Nucleus accumbens (tissue), 56 donors: ENCODE measurements around the gene EMC8.
"Not testable (repeated sequence)": the region's sequence is repeated elsewhere in the genome, so short reads cannot be mapped to it uniquely, and the experiment has no call there.

Experiments used
- DNase-seq, 56 donors: peaks; one replicate each; lab custom pipeline; 2025; lab: John Stamatoyannopoulos, UW

The EMC8 gene

DNA sequence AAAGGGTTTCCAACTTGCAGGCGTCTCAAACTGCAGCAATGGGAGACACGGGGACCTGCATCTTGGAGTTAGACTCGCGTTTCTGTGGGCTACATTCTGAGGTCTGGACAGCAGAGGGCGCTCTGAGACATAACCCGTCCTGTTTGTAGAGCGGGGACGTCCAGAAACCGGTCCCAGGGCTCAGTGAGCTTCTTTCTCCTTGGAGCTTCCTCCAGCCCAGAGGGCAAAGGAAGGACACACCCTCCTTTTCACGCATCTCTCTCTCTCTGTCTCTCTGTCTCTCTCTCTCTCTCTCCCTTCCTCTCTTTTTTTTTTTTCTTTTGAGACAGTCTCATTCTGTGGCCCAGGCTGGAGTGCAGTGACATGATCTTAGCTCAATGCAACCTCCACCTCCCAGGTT, 19.9 kb upstream of the EMC8 start:
- peak in 39 of 56 donors; percentile 2 to 79 (median 27) for DNase-seq

DNA sequence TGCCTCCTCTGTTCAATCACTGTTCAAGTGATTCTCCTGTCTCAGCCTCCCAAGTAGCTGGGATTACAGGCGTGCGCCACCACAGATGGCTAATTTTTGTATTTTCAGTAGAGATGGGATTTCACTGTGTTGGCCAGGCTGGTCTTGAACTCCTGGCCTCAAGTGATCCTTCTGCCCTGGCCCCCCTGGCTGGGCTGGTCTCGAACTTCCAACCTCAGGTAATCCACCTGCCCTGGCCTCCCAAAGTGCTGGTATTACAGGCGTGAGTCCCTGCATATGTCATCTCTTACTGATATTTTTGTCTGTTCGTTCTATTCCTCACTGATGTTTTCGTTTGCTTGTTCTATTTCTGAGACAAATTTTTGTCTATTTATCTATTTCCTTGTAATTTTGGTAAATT, 17.9 kb upstream of the EMC8 start:
- not testable (repeated sequence) for DNase-seq

- no peak for DNase-seq
Measured at GRCh38 chr16:85816159-85816558, 16.8 kb upstream of the EMC8 start.

- DNase-seq = no peak
Measured at GRCh38 chr16:85812811-85813700, 13.7 kb upstream of the EMC8 start.

DNA sequence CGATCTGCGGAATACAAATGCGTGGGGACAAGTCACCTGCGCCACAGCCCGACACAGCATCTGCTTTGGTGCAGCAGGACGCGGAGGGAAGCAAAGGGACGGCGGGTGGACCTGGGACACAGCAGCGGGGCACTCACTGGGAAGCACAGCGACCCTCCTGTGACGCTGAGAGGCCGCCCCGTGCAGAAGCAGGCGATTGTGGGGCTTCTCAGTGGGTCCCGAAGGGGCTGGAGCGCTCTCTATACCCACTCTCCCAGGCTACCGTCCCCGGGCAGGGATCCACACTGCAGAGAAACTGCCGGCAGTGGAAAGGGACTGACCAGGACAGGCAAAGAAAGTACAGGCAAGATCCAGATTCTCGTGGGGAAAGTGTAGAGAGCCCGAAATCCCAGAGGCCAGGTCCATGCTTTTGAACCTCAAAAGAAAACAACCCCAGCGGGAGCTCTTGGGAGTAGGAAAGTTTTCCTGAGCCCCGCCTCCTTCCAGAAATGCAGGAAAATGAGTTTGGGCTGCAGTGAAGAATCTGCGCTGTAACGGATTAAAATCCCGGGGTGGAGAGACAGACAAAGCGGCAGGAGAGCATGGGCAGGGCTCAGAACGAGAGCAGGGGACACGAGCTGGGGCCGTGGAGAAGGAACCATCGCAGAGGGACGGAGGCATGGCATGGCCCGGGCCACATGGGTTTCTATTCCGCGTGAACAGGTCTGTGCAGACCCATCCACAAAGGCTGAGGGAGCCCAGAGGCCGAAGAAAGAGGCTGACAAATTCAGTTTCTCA, 12.9 kb upstream of the EMC8 start:
- no peak for DNase-seq

DNA sequence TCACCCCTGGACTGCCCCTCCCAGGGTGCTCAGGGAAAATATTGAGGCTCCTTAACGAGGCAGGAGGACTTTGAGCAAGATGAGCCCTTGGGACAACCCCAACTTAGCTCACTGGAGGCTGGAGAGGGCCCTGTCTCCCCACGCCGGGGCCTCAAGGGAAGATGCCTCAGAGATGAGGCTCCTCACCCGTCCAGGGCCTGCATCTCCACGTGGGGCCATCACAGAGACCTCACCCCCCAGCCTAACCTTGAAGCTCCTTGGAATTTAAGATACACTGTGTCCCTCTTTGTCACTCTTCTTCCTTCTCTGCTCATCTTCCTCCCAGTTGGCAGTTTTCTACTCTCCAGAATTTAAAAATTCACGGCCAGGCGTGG, 11.4 kb upstream of the EMC8 start:
- DNase-seq = no peak

DNA sequence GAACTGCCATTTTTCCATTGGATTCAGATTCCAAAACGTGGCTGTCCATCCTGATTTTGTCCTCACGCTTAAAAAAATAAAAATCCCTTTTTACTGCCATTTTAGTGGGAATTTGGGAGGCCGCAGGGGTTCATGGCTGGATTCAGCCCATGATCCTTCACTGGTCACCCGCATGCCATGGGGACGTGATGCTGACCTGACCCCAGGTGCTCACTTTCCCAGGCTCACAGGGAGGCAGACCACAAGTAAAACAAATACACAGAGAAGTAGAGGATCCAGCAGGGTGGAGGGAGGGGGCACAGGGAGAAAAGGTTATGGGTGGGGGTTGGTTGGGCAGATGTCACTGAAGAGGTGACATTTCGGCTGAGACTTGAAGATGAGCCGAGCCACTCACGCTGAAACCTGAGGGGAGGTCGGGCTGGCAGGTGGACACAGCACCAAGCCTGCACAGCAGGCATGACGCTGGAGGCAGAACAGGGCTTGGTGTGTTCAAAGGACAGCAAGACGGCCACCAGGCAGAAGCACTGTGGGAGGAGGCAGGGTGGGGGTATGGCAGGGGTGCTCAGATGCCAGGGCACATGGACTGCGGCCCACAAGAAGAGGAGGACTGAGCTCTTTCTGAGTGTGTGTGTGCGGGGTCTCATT, 10.9 kb upstream of the EMC8 start:
- no peak for DNase-seq

- no peak for DNase-seq
Measured at GRCh38 chr16:85809645-85810044, 10.3 kb upstream of the EMC8 start.

GRCh38 chr16:85808926-85809325, 9.6 kb upstream of the EMC8 start:
- DNase-seq = no peak

DNA sequence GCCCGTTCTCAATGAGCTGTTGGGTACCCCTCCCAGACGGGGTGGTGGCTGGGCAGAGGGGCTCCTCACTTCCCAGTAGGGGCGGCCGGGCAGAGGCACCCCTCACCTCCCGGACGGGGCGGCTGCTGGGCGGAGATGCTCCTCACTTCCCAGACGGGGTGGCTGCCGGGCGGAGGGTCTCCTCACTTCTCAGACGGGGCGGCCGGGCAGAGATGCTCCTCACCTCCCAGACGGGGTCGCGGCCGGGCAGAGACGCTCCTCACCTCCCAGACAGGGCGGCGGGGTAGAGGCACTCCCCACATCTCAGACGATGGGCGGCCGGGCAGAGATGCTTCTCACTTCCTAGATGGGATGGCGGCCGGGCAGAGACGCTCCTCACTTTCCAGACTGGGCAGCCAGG, 8.8 kb upstream of the EMC8 start:
- DNase-seq = not testable (repeated sequence)

DNA sequence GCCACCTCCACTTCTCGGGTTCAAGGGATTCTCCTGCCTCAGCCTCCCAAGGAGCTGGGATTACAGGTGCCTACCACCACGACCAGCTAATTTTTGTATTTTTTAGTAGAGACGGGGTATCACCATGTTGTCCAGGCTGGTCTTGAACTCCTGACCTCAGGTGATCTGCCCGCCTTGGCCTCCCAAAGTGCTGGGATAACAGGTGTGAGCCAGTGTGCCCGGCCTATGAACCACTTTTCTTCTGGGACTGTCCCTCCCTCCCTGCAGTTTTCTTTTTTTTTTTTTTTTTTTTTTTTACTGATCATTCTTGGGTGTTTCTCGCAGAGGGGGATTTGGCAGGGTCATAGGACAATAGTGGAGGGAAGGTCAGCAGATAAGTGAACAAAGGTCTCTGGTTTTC, 8.0 kb upstream of the EMC8 start:
- not testable (repeated sequence) for DNase-seq

DNA sequence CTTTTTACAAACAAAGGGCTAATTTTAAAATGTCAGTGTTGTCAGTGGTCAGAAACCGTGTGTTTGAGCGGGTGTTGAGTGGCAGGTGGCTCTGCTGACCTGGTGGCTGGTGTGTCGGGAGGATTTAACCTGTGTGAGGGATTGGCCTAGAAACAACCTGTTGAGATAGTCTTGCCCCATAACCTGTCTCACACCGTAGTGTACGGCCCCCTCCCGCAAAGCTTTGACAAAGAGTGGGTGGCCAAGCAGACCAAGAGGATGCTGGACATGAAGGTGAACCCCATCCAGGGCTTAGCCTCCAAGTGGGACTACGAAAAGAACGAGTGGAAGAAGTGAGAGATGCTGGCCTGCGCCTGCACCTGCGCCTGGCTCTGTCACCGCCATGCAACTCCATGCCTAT, 7.2 kb upstream of the EMC8 start:
- no peak for DNase-seq

- no peak for DNase-seq
Measured at GRCh38 chr16:85805442-85806045, 6.2 kb upstream of the EMC8 start.

DNA sequence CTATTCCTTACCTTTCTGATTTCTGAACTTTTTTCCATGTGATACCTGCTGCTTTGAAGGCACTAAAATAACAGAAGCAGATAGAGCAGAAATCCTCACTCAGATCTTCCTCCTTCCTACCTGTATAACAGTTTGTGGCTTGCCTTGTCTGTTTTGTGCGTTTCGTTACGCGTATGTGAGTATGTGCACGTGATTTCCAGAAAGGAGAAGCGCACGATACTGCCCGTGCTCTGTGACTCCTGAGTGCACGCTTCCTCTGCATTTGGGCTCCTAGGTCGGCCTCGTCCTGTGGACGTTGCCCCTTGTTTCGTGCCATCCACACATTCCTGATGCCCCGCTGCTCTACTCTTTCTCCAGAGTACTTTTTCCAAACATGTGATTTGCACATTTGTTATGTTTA, 4.2 kb upstream of the EMC8 start:
- no peak for DNase-seq

DNA sequence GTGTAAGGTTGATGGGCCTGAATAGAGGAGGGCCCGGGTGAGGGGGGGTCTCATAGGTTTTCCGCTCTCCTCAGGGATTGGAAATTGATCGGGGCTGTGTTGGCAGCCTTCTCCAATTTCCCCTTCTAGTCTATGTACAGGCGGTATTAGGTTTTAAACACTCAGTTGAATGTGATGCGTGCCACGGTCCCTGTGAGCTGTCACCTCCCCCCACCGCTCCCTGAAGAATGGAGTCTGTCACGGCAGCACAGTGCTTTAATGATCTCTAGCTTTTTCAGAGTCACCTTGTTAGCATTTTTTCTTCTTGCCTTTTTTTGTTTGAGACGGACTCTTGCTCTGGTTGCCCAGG, 951 bp upstream of the EMC8 start:
- DNase-seq = peak in 2 of 56 donors; percentile 24 to 29

- peak in 10 of 56 donors; percentile 13 to 51 (median 36) for DNase-seq
Measured at GRCh38 chr16:85798901-85799496, 345 bp downstream of the EMC8 start.

GRCh38 chr16:85798283-85798776, 1.0 kb downstream of the EMC8 start:
- DNase-seq = no peak

DNA sequence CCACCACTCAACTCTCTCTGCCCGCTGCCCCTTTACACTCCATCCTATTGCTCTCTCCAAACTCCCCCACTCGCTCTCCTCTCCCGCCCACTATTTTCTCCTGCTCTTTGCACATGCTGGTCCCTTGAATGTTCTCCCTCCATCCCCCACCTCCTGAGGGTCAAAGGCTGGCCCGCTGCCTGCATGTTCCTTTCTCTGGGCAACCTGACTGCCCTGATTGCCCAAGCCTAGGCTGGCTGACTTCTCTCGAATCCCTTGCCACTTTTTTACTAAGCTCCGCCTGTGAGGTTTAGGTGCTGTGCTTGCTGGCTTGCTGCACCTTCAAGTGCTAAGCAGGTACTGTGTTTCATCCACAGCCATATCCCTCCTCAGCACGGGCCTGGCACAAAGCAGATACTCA, 2.7 kb downstream of the EMC8 start:
- no peak for DNase-seq

DNA sequence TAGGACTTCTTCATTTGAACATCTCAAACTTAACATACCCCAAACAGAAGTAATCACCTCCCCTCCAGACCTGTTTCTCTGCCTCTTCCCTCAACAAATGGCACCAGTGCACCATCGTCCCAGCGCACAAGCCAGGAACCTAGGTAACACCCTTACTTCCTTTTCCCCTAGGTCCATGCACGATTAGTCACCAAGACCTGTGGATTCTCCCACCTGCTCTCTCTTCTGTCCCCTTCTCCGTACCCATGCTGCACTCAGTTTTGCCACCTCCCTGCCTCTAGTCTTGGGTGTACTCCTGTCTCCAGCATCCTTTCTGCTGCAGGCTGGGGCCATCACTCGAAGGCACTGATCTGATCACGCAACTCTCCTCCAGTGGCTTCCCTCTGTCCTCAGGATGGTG, 3.2 kb downstream of the EMC8 start:
- DNase-seq = no peak

DNA sequence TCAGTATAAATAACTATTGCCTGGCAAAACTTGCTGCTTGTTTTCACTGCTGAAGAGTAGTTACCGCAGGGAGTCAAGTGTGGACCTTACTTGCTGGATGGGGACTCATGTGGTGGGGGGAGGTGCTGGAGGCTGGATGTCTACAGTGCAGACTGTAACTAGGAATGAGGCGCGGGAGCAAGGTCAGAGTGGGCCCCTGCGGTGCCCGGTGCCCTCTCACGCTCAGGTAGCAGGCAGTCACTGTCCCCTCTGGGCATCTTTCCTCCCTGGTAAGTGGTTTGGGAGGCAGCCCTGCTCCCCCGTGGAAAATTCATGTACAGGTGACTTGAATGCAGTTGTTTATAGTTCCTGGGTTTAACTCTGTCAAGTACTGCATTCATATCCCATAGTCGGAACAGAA, 4.6 kb downstream of the EMC8 start:
- no peak for DNase-seq
